MCF 10A (cell line): ENCODE data around the gene GTF2I. TPM values are rescaled to one million over a fixed set of nuclear protein-coding genes. Genes with fewer than 3 reads are reported as not detected.
"Not testable (repeated sequence)": the region's sequence is repeated elsewhere in the genome, so short reads cannot be mapped to it uniquely, and the experiment has no call there.

Source experiments
- BruUV-seq: library from RNA; stranded (reverse); fragments of 400-500 nt; replicated peaks from 2 replicates; lab custom pipeline; 2021; lab: Mats Ljungman, UMichigan
- CTCF ChIA-PET: fragments of 300-600 bp; sonication (Branson Sonifier 250); formaldehyde crosslinking; extraction: SDS; loops from one replicate; lab custom pipeline; 2021; ENCODE audit warnings: antibody characterized with exemption, inconsistent platforms; lab: Yijun Ruan, JAX
- POLR2A ChIA-PET: fragments of 300-600, 350-650 bp; sonication (Branson Sonifier 250); formaldehyde crosslinking; extraction: SDS; loops from one replicate; lab custom pipeline; 2020; ENCODE audit warnings: antibody characterized with exemption, inconsistent platforms; lab: Yijun Ruan, JAX
- DNase-seq: peaks from one replicate; pipeline ENCODE4 v3.0.0-alpha.2; 2018; ENCODE audit not compliant: unreplicated experiment
- H3K27ac Mint-ChIP-seq: one replicate; pipeline ENCODE4 v1.8.0; 2022; ENCODE audit warnings: mild to moderate bottlenecking, low read depth, mixed read lengths; ENCODE audit not compliant: unreplicated experiment
- H3K27me3 Mint-ChIP-seq: one replicate; pipeline ENCODE4 v1.8.0; 2022; ENCODE audit warnings: mixed read lengths; ENCODE audit not compliant: insufficient read depth, unreplicated experiment
- H3K36me3 Mint-ChIP-seq: one replicate; pipeline ENCODE4 v1.8.0; 2022; ENCODE audit warnings: mild to moderate bottlenecking, moderate library complexity, mixed read lengths; ENCODE audit not compliant: insufficient read depth, unreplicated experiment
- H3K4me1 Mint-ChIP-seq: one replicate; pipeline ENCODE4 v1.8.0; 2022; ENCODE audit warnings: mixed read lengths; ENCODE audit not compliant: insufficient read depth, unreplicated experiment
- H3K4me3 Mint-ChIP-seq: one replicate; pipeline ENCODE4 v1.8.0; 2022; ENCODE audit warnings: mild to moderate bottlenecking, moderate library complexity, mixed read lengths; ENCODE audit not compliant: unreplicated experiment
- H3K9me3 Mint-ChIP-seq: one replicate; pipeline ENCODE4 v1.8.0; 2022; ENCODE audit warnings: mixed read lengths; ENCODE audit not compliant: unreplicated experiment
- CTCF ChIP-seq: fragments of 200-600 bp; IDR thresholded peaks from one replicate; pipeline ENCODE4 v1.8.0; 2022; ENCODE audit warnings: antibody characterized with exemption, mild to moderate bottlenecking; ENCODE audit not compliant: unreplicated experiment
- intact Hi-C: fragments of 100-400 bp; cut with micrococcal nuclease; formaldehyde crosslinking; loops from 2 replicates; pipeline ENCODE4 v1.14.1; 2022
- total RNA-seq: library from RNA; stranded (reverse); gene quantifications from 2 replicates; pipeline ENCODE4 v1.2.3, GENCODE V29; 2022

Gene GTF2I
- total RNA-seq, 1 experiment from 2014 or later = 152 TPM

GRCh38 chr7:74656441-74656836, 1.1 kb upstream of the GTF2I start:
- Mint-ChIP-seq H3K36me3 (peaks cover 13% of the 10 kb centered on the region), H3K27ac (peak overlapping the region; percentile 50), H3K4me1 (peaks cover 25% of the 10 kb centered on the region), H3K4me3 (peak overlapping the region; percentile 76), H3K27me3 (no peaks in the 10 kb centered on the region), H3K9me3 (no peaks in the 10 kb centered on the region)
- intact Hi-C loops = loop anchor here (5.0 kb wide), 1 partner anchor 179 kb away; no protein-coding TSS in a partner anchor
- peak; percentile 41 for DNase-seq
- CTCF ChIA-PET = interaction anchor here (1.0 to 1.7 kb wide), 6 partner anchors 13 to 238 kb away, joined by 3 to 5 read pairs (median 3); no protein-coding TSS in a partner anchor
- TF ChIP-seq CTCF = no peak
- no TSS peak for BruUV-seq
- POLR2A ChIA-PET = interaction anchor here (0.5 to 6.1 kb wide), 15 partner anchors 8 to 178 kb away, joined by 3 to 56 read pairs (median 4); no protein-coding TSS in a partner anchor

- H3K4me1 Mint-ChIP-seq = peaks cover 25% of the 10 kb centered on the region
- no TSS peak for BruUV-seq
- peak; percentile 97 for DNase-seq
- POLR2A ChIA-PET = interaction anchor here (0.6 to 6.1 kb wide), 15 partner anchors 9 to 345 kb away, joined by 3 to 56 read pairs (median 3); no protein-coding TSS in a partner anchor
- peak; percentile 5 for TF ChIP-seq CTCF
- CTCF ChIA-PET = interaction anchor here (1.0 to 1.7 kb wide), 3 partner anchors 47 to 179 kb away, joined by 3 to 5 read pairs (median 3); no protein-coding TSS in a partner anchor
- H3K27me3 Mint-ChIP-seq = no peaks in the 10 kb centered on the region
- intact Hi-C loops = loop anchor here (1.0 to 5.0 kb wide), 2 partner anchors 22 to 180 kb away; no protein-coding TSS in a partner anchor
- H3K36me3 Mint-ChIP-seq = peaks cover 13% of the 10 kb centered on the region
- peak overlapping the region; percentile 82 for H3K27ac Mint-ChIP-seq
- H3K4me3 Mint-ChIP-seq = peak overlapping the region; percentile 76
- no peaks in the 10 kb centered on the region for H3K9me3 Mint-ChIP-seq
Measured at GRCh38 chr7:74656837-74657691, 454 bp upstream of the GTF2I start.

GRCh38 chr7:74658178-74659004, 873 bp downstream of the GTF2I start:
- ChIA-PET CTCF (interaction anchor here (1.0 kb wide), 1 partner anchor 240 kb away, joined by 3 read pairs; no protein-coding TSS in a partner anchor), POLR2A (interaction anchor here (0.6 to 6.1 kb wide), 11 partner anchors 18 to 235 kb away, joined by 3 to 56 read pairs (median 4); no protein-coding TSS in a partner anchor)
- Mint-ChIP-seq H3K36me3 (peaks cover 13% of the 10 kb centered on the region), H3K4me1 (peaks cover 25% of the 10 kb centered on the region), H3K4me3 (peak overlapping the region; percentile 76), H3K9me3 (no peaks in the 10 kb centered on the region), H3K27me3 (no peaks in the 10 kb centered on the region), H3K27ac (peak overlapping the region; percentile 92)
- TF ChIP-seq CTCF = no peak
- intact Hi-C loops = loop anchor here (2.0 to 5.0 kb wide), 2 partner anchors 181 to 206 kb away; partner anchors contain the start of gene GTF2IRD1
- peak; percentile 92 for DNase-seq
- no TSS peak for BruUV-seq

GRCh38 chr7:74660202-74660601, 2.7 kb downstream of the GTF2I start:
- H3K27me3 Mint-ChIP-seq, H3K9me3 Mint-ChIP-seq, intact Hi-C loops, BruUV-seq: not testable (repeated sequence)
- Mint-ChIP-seq H3K4me3 (peak overlapping the region; percentile 76), H3K36me3 (peaks cover 25% of the 10 kb centered on the region), H3K27ac (peak overlapping the region; percentile 92), H3K4me1 (peaks cover 32% of the 10 kb centered on the region)
- POLR2A ChIA-PET = interaction anchor here (0.6 to 6.1 kb wide), 11 partner anchors 11 to 1697 kb away, joined by 3 to 56 read pairs (median 3); partner anchors contain the start of gene GTF2IRD1
- CTCF ChIA-PET = interaction anchor here (0.7 kb wide), 1 partner anchor 254 kb away, joined by 4 read pairs; no protein-coding TSS in a partner anchor
- peak; percentile 21 for DNase-seq

GRCh38 chr7:74661836-74662794, 4.6 kb downstream of the GTF2I start:
- H3K9me3 Mint-ChIP-seq, H3K27ac Mint-ChIP-seq, intact Hi-C loops, CTCF ChIA-PET, H3K4me3 Mint-ChIP-seq, H3K27me3 Mint-ChIP-seq, DNase-seq: not testable (repeated sequence)
- BruUV-seq = TSS peak; percentile 3
- Mint-ChIP-seq H3K4me1 (peaks cover 21% of the 10 kb centered on the region), H3K36me3 (peaks cover 44% of the 10 kb centered on the region)
- POLR2A ChIA-PET = interaction anchor here (0.9 kb wide), 1 partner anchor 57 kb away, joined by 3 read pairs; no protein-coding TSS in a partner anchor
